ENCODE measurements around the gene IRF2. TPM values are rescaled to one million over a fixed set of nuclear protein-coding genes. Genes with fewer than 3 reads are reported as not detected.

Gene IRF2
- polyA plus RNA-seq, 1 experiment, result 28.7 TPM

GRCh38 chr4:184406958-184407391, 67.4 kb downstream of the IRF2 start:
- CTCF ChIA-PET, result no interaction called here
- POLR2A ChIA-PET, result no interaction called here
- Histone ChIP-seq H3K36me3 (ENCODE audit: control insufficient read depth, insufficient read depth, low read length) (peaks cover 11% of the 10 kb centered on the region), H3K27me3 (ENCODE audit: control insufficient read depth, insufficient read depth, low read length) (no peaks in the 10 kb centered on the region), H3K4me3 (ENCODE audit: low read depth, low read length) (no peak overlapping the region)
- TF ChIP-seq CTCF (IDR thresholded peaks at IDR 0.05; ENCODE audit: insufficient read depth, low read depth, low read length), result no peak
- DNase-seq (ENCODE audit: low read depth), result no peak

DNA sequence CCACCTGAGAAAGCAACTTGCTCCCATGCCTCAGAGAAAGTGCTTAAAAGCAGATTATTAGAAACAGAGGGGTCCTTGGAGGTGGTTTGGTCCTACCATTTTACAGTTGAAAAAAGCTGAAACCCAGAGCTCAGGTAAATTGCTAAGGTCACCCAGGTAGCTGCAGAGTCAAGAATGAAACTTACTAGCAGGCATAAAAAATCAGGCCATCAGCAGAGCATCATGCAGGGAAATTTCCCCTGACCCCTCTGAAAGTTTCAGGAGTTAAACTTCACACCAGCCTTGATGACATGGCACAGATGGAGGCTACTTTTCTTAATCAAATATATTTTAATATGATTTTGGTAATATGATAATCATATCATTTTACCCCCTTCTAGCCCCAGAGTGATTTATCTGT, 70.3 kb downstream of the IRF2 start:
- Histone ChIP-seq H3K4me3 (ENCODE audit: low read depth, low read length) (no peak overlapping the region), H3K36me3 (ENCODE audit: control insufficient read depth, insufficient read depth, low read length) (peaks cover 8% of the 10 kb centered on the region), H3K27me3 (ENCODE audit: control insufficient read depth, insufficient read depth, low read length) (no peaks in the 10 kb centered on the region)
- CTCF ChIA-PET, result no interaction called here
- no peak for TF ChIP-seq CTCF (IDR thresholded peaks at IDR 0.05; ENCODE audit: insufficient read depth, low read depth, low read length)
- POLR2A ChIA-PET, result no interaction called here
- no peak for DNase-seq (ENCODE audit: low read depth)

DNA sequence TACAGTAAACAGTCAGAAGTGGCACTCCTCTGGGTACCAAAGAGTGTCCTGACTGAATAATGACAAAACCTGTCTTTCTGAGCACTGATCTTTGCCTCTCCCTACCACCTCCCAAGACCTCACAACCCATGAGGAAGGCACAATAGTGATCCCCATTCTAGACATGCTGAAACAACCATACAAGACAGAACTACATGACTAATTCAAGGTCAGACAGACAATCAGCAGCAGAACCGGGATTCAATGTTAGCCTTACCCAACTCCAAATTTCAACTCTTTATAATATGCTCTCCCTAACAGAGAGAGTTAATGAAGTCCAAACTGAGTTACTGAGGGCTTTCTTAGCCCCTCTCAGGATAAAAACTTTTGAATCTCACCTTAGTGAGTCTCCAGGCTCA, 71.0 kb downstream of the IRF2 start:
- H3K36me3 ChIP-seq (ENCODE audit: control insufficient read depth, insufficient read depth, low read length), result peaks cover 8% of the 10 kb centered on the region
- ChIA-PET CTCF (no interaction called here), POLR2A (no interaction called here)
- TF ChIP-seq CTCF (IDR thresholded peaks at IDR 0.05; ENCODE audit: insufficient read depth, low read depth, low read length), result no peak
- H3K4me3 ChIP-seq (ENCODE audit: low read depth, low read length), result no peak overlapping the region
- no peaks in the 10 kb centered on the region for H3K27me3 ChIP-seq (ENCODE audit: control insufficient read depth, insufficient read depth, low read length)
- DNase-seq (ENCODE audit: low read depth), result no peak

GRCh38 chr4:184402740-184403383, 71.5 kb downstream of the IRF2 start:
- ChIA-PET CTCF (no interaction called here), POLR2A (no interaction called here)
- no peak for DNase-seq (ENCODE audit: low read depth)
- no peak for TF ChIP-seq CTCF (IDR thresholded peaks at IDR 0.05; ENCODE audit: insufficient read depth, low read depth, low read length)
- H3K4me3 ChIP-seq (ENCODE audit: low read depth, low read length), result no peak overlapping the region
- no peaks in the 10 kb centered on the region for H3K27me3 ChIP-seq (ENCODE audit: control insufficient read depth, insufficient read depth, low read length)
- H3K36me3 ChIP-seq (ENCODE audit: control insufficient read depth, insufficient read depth, low read length), result peaks cover 11% of the 10 kb centered on the region

GRCh38 chr4:184402239-184402638, 72.1 kb downstream of the IRF2 start:
- ChIA-PET POLR2A (no interaction called here), CTCF (interaction anchor here (0.6 kb wide), 1 partner anchor 72 kb away, joined by 3 read pairs; the partner anchor contains the start of gene IRF2)
- H3K36me3 ChIP-seq (ENCODE audit: control insufficient read depth, insufficient read depth, low read length), result peaks cover 11% of the 10 kb centered on the region
- no peak for DNase-seq (ENCODE audit: low read depth)
- H3K4me3 ChIP-seq (ENCODE audit: low read depth, low read length), result no peak overlapping the region
- no peaks in the 10 kb centered on the region for H3K27me3 ChIP-seq (ENCODE audit: control insufficient read depth, insufficient read depth, low read length)
- no peak for TF ChIP-seq CTCF (IDR thresholded peaks at IDR 0.05; ENCODE audit: insufficient read depth, low read depth, low read length)

Measured in BJ (cell line).